ENCODE measurements around the gene CRX.
"Not testable (repeated sequence)": the region's sequence is repeated elsewhere in the genome, so short reads cannot be mapped to it uniquely, and the experiment has no call there.

GRCh38 chr19:47787307-47787706 is 34.4 kb upstream of the CRX start:
- TF ChIP-seq CTCF (IDR thresholded peaks at IDR 0.05; ENCODE audit: low read depth, low read length, missing input control); JUND (IDR thresholded peaks at IDR 0.05); FOXA1 (IDR thresholded peaks at IDR 0.05); YY1 (IDR thresholded peaks at IDR 0.05); MAX (IDR thresholded peaks at IDR 0.05); REST (IDR thresholded peaks at IDR 0.05); TAF1 (conservative IDR thresholded peaks at IDR 0.05); GABPA (IDR thresholded peaks at IDR 0.05 in 1 of 2, conservative IDR thresholded peaks at IDR 0.05 in 1 of 2); ATF3 (IDR thresholded peaks at IDR 0.05); SP1 (IDR thresholded peaks at IDR 0.05): not testable (repeated sequence)
